ENCODE data around the gene HMGA1. TPM values are rescaled to one million over a fixed set of nuclear protein-coding genes. Genes with fewer than 3 reads are reported as not detected.

HMGA1 gene
- total RNA-seq, 6 donors from 2014 or later: 19.9 to 91.5 (median 58.9) TPM

DNA sequence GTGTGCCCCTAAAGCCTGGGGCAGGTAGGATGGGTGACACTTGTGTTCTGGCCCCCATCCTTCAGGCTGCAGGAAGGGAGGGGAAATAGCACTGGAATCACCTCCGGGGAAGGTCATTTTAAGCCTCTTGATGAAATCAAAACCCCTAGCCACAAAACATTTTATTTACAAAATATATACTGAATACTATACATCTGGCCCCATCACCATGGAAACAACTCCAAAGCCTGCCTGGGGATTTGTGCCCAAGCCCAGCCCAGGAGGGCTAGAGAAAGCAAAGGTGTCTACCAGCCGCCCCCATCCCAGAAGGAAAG lies 9.5 kb downstream of the HMGA1 start:
- Histone ChIP-seq H3K4me3 (no peak overlapping the region), H3K27ac (no peak overlapping the region), H3K27me3 (no peaks in the 10 kb centered on the region), H3K4me1 (peaks cover 29 to 49% (median 46%) of the 10 kb centered on the region in 4 donors), H3K9me3 (no peaks in the 10 kb centered on the region), H3K36me3 (peaks cover 0 to 29% (median 2%) of the 10 kb centered on the region in 4 donors)
- ATAC-seq (ENCODE audit: low FRiP score in 2 of 2) (no peak), DNase-seq (no peak)
- TF ChIP-seq, protein P1, sequence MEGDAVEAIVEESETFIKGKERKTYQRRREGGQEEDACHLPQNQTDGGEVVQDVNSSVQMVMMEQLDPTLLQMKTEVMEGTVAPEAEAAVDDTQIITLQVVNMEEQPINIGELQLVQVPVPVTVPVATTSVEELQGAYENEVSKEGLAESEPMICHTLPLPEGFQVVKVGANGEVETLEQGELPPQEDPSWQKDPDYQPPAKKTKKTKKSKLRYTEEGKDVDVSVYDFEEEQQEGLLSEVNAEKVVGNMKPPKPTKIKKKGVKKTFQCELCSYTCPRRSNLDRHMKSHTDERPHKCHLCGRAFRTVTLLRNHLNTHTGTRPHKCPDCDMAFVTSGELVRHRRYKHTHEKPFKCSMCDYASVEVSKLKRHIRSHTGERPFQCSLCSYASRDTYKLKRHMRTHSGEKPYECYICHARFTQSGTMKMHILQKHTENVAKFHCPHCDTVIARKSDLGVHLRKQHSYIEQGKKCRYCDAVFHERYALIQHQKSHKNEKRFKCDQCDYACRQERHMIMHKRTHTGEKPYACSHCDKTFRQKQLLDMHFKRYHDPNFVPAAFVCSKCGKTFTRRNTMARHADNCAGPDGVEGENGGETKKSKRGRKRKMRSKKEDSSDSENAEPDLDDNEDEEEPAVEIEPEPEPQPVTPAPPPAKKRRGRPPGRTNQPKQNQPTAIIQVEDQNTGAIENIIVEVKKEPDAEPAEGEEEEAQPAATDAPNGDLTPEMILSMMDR (IDR thresholded peaks at IDR 0.05): no peak
- no peak for TF ChIP-seq POLR2AphosphoS5 (IDR thresholded peaks at IDR 0.05)
- no peak for TF ChIP-seq EP300 (IDR thresholded peaks at IDR 0.05)
- TF ChIP-seq POLR2A (IDR thresholded peaks at IDR 0.05): no peak
- 77 to 90% methylated on average over 1 to 2 of the region's 2 CpGs for WGBS, 2 donors

DNA sequence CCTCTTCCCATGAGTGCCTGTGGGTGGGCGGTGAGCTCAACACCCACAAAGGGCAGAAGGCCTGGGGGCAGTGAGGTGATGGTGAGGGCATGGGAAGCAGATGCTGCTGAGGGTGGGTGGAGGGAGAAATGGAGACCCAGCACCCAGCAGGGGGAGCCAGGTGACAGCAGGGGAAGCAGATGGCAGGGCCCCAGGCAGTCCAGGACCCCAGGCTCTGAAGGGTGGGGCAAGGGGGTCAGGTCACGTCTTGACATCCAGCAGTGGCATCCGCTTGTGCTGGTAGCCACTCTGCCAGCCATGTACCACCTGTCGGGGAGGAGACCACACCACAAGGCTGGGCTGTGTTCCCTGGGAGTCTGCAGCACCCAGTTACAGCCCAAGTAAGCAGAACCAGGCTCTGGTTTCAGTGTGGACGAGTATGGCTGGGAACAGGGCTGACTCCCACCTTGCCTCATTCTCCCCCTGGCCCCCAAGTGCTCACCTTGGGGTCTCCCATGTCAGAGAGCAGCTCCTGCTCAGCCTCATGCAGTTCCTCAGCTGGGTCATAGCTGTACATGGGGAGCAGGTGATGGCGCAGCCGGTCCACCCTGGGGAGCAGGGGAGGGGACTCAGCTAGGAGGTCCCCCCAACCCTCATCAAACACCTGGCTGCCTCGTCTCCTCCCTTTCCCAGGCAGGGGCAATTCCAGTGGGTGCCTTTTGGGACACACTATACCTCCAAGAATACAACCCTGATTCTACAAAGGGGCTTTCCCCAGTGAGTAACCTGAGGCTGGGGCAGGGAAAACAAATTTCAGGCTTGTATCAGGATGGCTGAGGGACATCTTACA lies 10.1 kb downstream of the HMGA1 start:
- H3K4me3 ChIP-seq: no peak overlapping the region
- H3K4me1 ChIP-seq: peaks cover 29 to 49% (median 46%) of the 10 kb centered on the region in 4 donors
- ATAC-seq (ENCODE audit: low FRiP score in 2 of 2): no peak
- WGBS, 2 donors: 64 to 77% methylated on average over 2 to 8 of the region's 8 CpGs
- H3K36me3 ChIP-seq: peaks cover 0 to 23% (median 2%) of the 10 kb centered on the region in 4 donors
- H3K9me3 ChIP-seq: no peaks in the 10 kb centered on the region
- no peak for TF ChIP-seq POLR2A (IDR thresholded peaks at IDR 0.05)
- no peak for TF ChIP-seq EP300 (IDR thresholded peaks at IDR 0.05)
- TF ChIP-seq POLR2AphosphoS5 (IDR thresholded peaks at IDR 0.05): no peak
- TF ChIP-seq, protein P1 (IDR thresholded peaks at IDR 0.05): peak in 3 of 6 experiments; percentile 10 to 21 (median 17)
- peak overlapping the region in 1 of 4 donors; percentile 13 for H3K27ac ChIP-seq
- no peaks in the 10 kb centered on the region for H3K27me3 ChIP-seq
- DNase-seq: no peak

- Histone ChIP-seq H3K4me3 (peak overlapping the region in 1 of 4 donors; percentile 88), H3K9me3 (no peaks in the 10 kb centered on the region), H3K27ac (peak overlapping the region; percentile 86 to 99 (median 93)), H3K27me3 (no peaks in the 10 kb centered on the region), H3K36me3 (peaks cover 0 to 15% (median 0%) of the 10 kb centered on the region in 4 donors), H3K4me1 (peaks cover 29 to 49% (median 46%) of the 10 kb centered on the region in 4 donors)
- WGBS, 2 donors: 84% methylated on average over 5 of the region's 6 CpGs
- no peak for DNase-seq
- TF ChIP-seq POLR2A (IDR thresholded peaks at IDR 0.05) (no peak), POLR2AphosphoS5 (IDR thresholded peaks at IDR 0.05) (no peak), EP300 (IDR thresholded peaks at IDR 0.05) (no peak)
- TF ChIP-seq, protein P1 (IDR thresholded peaks at IDR 0.05): no peak
- ATAC-seq (ENCODE audit: low FRiP score in 2 of 2): no peak
Measured at GRCh38 chr6:34247481-34248197, 11.0 kb downstream of the HMGA1 start.

DNA sequence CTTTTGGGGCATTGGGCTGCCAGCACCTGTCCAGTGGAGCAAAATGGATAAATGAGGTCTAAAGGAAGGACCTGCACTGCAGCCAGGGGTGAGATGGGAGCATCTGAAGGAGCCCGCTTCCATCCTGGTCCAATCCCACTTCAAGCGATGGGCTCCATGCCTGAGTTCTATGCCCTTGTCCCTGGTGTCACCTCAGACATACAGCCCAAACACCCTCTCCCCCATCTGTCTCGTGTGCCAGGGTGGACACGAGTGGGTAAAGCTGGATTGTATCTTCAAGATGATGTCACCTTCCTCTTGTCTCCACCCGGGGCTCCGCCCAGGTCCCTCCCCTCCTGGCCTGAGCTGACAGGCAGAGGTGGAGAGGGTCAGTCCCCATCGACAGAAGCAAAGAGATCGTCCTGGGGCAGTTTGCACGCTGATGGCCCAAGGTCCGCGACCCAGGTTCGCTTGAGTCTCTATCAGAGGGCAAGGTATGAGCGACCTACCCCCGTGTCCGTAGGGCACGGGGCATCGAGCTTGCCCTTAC lies 11.6 kb downstream of the HMGA1 start:
- Histone ChIP-seq H3K4me3 (peak overlapping the region; percentile 88 to 96 (median 94)), H3K36me3 (peaks cover 0 to 12% (median 0%) of the 10 kb centered on the region in 4 donors), H3K27me3 (no peaks in the 10 kb centered on the region), H3K9me3 (no peaks in the 10 kb centered on the region), H3K4me1 (peaks cover 29 to 45% (median 40%) of the 10 kb centered on the region in 4 donors), H3K27ac (peak overlapping the region; percentile 86 to 99 (median 93))
- TF ChIP-seq EP300 (IDR thresholded peaks at IDR 0.05): no peak
- no peak for TF ChIP-seq POLR2AphosphoS5 (IDR thresholded peaks at IDR 0.05)
- TF ChIP-seq, protein P1 (IDR thresholded peaks at IDR 0.05): no peak
- TF ChIP-seq POLR2A (IDR thresholded peaks at IDR 0.05): no peak
- WGBS, 2 donors: 8 to 11% methylated on average over 13 to 16 of the region's 17 CpGs
- ATAC-seq (ENCODE audit: low FRiP score in 2 of 2): peak; percentile 54 to 64
- peak; percentile 74 to 82 for DNase-seq

All from upper lobe of left lung (tissue), 6 donors.